Chondrocyte (in vitro differentiated cells): ENCODE measurements around the gene SFXN4. TPM values are rescaled to one million over a fixed set of nuclear protein-coding genes. Genes with fewer than 3 reads are reported as not detected.

ENCODE experiments used
- DNase-seq: peaks from one replicate; pipeline ENCODE4 v3.0.0; 2021; ENCODE audit warnings: mixed read lengths, low spot score
- H3K27ac Mint-ChIP-seq: one replicate; pipeline ENCODE4 v1.8.0; 2021; ENCODE audit warnings: mild to moderate bottlenecking, moderate library complexity, mixed read lengths; ENCODE audit not compliant: unreplicated experiment
- H3K27me3 Mint-ChIP-seq: 2 replicates; pipeline ENCODE4 v1.8.0; 2021; ENCODE audit warnings: low read depth, mixed read lengths
- H3K36me3 Mint-ChIP-seq: 2 replicates; pipeline ENCODE4 v1.8.0; 2021; ENCODE audit warnings: low read depth, mixed read lengths
- H3K4me1 Mint-ChIP-seq: 2 replicates; pipeline ENCODE4 v1.8.0; 2021; ENCODE audit warnings: low read depth, mild to moderate bottlenecking, mixed read lengths
- H3K4me3 Mint-ChIP-seq: one replicate; pipeline ENCODE4 v1.8.0; 2021; ENCODE audit warnings: mild to moderate bottlenecking, moderate library complexity, mixed read lengths; ENCODE audit not compliant: unreplicated experiment
- H3K9me3 Mint-ChIP-seq: 2 replicates; pipeline ENCODE4 v1.8.0; 2021; ENCODE audit warnings: low read depth, mixed read lengths
- total RNA-seq: library from RNA; stranded (reverse); gene quantifications from 3 replicates; pipeline ENCODE4 v1.2.1, GENCODE V29; 2021
- TF ChIP-seq, protein P1 (sequence below): fragments of 200-600 bp; sonication (generic); IDR thresholded peaks from 2 replicates; pipeline ENCODE4 v1.5.0; 2021; ENCODE audit warnings: antibody characterized with exemption, mild to moderate bottlenecking, moderate library complexity

Gene SFXN4
- total RNA-seq, 1 donor from 2014 or later, result 13.9 TPM

DNA sequence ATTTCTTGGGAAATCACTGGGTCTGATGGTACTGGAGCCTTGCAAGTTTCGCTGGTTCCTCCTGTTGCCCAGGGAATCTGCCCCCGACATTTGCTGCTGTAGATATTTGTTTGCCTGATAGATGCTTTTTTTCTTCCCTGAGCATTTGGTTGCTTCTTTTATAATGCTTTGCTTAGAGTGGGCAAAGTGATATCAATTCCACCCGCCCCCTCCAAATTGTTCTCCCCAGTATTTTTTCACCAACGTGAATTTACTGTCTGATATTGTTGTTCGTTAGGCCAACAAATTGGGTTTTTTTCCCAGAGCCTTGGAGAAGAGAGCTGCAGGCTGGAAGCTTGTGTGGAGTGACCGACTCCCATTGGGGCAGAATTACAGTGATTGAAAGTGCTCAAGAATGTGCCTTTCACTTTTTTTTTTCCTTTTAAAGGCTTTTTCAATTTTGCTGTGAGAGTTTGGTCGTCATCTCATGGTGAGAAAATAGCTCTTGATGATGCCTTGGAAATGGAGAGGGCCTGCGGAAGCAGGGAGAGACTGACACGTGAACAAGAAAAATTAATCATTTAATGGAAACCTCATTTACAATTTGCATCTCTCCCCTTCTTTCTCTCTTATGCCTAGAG lies 44.3 kb upstream of the SFXN4 start:
- no peaks in the 10 kb centered on the region for H3K36me3 Mint-ChIP-seq
- TF ChIP-seq, protein P1, sequence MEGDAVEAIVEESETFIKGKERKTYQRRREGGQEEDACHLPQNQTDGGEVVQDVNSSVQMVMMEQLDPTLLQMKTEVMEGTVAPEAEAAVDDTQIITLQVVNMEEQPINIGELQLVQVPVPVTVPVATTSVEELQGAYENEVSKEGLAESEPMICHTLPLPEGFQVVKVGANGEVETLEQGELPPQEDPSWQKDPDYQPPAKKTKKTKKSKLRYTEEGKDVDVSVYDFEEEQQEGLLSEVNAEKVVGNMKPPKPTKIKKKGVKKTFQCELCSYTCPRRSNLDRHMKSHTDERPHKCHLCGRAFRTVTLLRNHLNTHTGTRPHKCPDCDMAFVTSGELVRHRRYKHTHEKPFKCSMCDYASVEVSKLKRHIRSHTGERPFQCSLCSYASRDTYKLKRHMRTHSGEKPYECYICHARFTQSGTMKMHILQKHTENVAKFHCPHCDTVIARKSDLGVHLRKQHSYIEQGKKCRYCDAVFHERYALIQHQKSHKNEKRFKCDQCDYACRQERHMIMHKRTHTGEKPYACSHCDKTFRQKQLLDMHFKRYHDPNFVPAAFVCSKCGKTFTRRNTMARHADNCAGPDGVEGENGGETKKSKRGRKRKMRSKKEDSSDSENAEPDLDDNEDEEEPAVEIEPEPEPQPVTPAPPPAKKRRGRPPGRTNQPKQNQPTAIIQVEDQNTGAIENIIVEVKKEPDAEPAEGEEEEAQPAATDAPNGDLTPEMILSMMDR, result peak; percentile 61
- no peak for DNase-seq
- H3K27ac Mint-ChIP-seq, result peak overlapping the region; percentile 89
- peak overlapping the region; percentile 87 for H3K4me3 Mint-ChIP-seq
- no peaks in the 10 kb centered on the region for H3K9me3 Mint-ChIP-seq
- peaks cover 53% of the 10 kb centered on the region for H3K4me1 Mint-ChIP-seq
- H3K27me3 Mint-ChIP-seq, result no peaks in the 10 kb centered on the region

DNA sequence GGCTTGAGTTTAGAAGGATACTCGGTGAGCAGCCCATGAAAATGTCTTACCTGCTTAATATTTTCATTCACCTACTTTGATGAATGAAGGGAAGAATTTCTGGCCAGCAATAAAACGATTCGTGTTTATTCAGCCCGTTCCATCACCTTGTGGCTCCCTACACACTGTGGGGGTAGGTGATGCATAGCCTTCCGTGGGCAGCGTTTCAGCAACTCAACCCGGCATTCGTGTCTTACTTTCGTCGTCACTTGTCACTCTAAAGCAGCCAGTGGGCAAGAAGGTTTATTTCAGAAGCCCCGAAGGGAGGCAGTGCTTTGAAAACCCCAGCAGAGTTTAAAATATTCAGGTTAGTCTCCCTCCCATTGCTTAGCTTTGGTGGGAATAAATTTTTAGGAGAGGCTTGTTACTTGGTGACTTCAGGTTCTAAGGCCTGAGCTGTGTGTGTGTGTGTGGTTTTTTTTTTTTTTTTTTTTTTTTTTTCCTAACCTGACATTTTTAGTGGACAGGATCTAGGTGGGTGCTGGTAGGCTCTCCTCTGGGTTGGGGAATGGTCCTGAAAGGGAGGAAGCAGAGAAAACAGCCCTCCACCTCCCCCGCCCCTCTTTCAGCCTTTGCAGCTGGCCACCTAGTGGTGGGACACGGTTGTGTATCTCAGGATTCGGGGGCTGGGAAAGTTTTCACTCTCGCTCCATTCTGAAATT lies 43.7 kb upstream of the SFXN4 start:
- peaks cover 53% of the 10 kb centered on the region for H3K4me1 Mint-ChIP-seq
- peak overlapping the region; percentile 89 for H3K27ac Mint-ChIP-seq
- H3K9me3 Mint-ChIP-seq, result no peaks in the 10 kb centered on the region

GRCh38 chr10:119208553-119208940 lies 43.0 kb upstream of the SFXN4 start:
- TF ChIP-seq, protein P1, result no peak
- no peaks in the 10 kb centered on the region for H3K36me3 Mint-ChIP-seq
- H3K4me1 Mint-ChIP-seq, result peaks cover 53% of the 10 kb centered on the region
- DNase-seq, result no peak
- H3K9me3 Mint-ChIP-seq, result no peaks in the 10 kb centered on the region
- peak overlapping the region; percentile 87 for H3K4me3 Mint-ChIP-seq
- no peaks in the 10 kb centered on the region for H3K27me3 Mint-ChIP-seq
- H3K27ac Mint-ChIP-seq, result peak overlapping the region; percentile 89

More for the DNA sequence above, 43.7 kb upstream of the SFXN4 start:
- H3K36me3 Mint-ChIP-seq, result no peaks in the 10 kb centered on the region
- no peaks in the 10 kb centered on the region for H3K27me3 Mint-ChIP-seq
- TF ChIP-seq, protein P1, result peak; percentile 89
- H3K4me3 Mint-ChIP-seq, result peak overlapping the region; percentile 87
- DNase-seq, result peak; percentile 70

- peak; percentile 95 for DNase-seq
- peak overlapping the region; percentile 89 for H3K27ac Mint-ChIP-seq
- TF ChIP-seq, protein P1, result peak; percentile 8
- peak overlapping the region; percentile 87 for H3K4me3 Mint-ChIP-seq
- peaks cover 55% of the 10 kb centered on the region for H3K4me1 Mint-ChIP-seq
- H3K27me3 Mint-ChIP-seq, result no peaks in the 10 kb centered on the region
- H3K36me3 Mint-ChIP-seq, result no peaks in the 10 kb centered on the region
- no peaks in the 10 kb centered on the region for H3K9me3 Mint-ChIP-seq
Measured at GRCh38 chr10:119207713-119208552, 42.4 kb upstream of the SFXN4 start.

GRCh38 chr10:119207366-119207666 lies 41.8 kb upstream of the SFXN4 start, which contains the start of gene GRK5:
Gene GRK5 (plus strand): TSS chr10:119207571. CDS start chr10:119207918, 347 bp downstream.
- Mint-ChIP-seq H3K27me3 (no peaks in the 10 kb centered on the region), H3K27ac (peak within 1 kb of the TSS; percentile 97), H3K36me3 (no peaks in the 10 kb centered on the region), H3K9me3 (no peaks in the 10 kb centered on the region), H3K4me3 (peak within 1 kb of the TSS; percentile 87), H3K4me1 (peaks cover 50% of the 10 kb centered on the region)
- TF ChIP-seq, protein P1, result no peak
- DNase-seq, result peak; percentile 99
